ENCODE results near the gene CEP19.

The CEP19 gene

GRCh38 chr3:196711838-196712513 lies at the start of gene CEP19, which contains the start of gene PIGX (continued):
- TF ChIP-seq ZSCAN5A (tag by site-specific recombination; IDR thresholded peaks at IDR 0.05) (no peak), SALL2 (tag by site-specific recombination; IDR thresholded peaks at IDR 0.05; ENCODE audit: borderline replicate concordance) (no peak), GLIS1 (tag by site-specific recombination; IDR thresholded peaks at IDR 0.05) (peak; percentile 63), YY2 (tag by site-specific recombination; IDR thresholded peaks at IDR 0.05) (no peak), TCF7L2 (IDR thresholded peaks at IDR 0.05; ENCODE audit: borderline replicate concordance, low read depth, low read length) (no peak), ZNF184 (tag by site-specific recombination; IDR thresholded peaks at IDR 0.05) (no peak), REST (tag by site-specific recombination; IDR thresholded peaks at IDR 0.05) (no peak), FEZF1 (tag by site-specific recombination; IDR thresholded peaks at IDR 0.05) (no peak), ZNF354C (tag by site-specific recombination; IDR thresholded peaks at IDR 0.05; ENCODE audit: borderline replicate concordance, low read depth) (no peak), ZBTB8A (tag by site-specific recombination; IDR thresholded peaks at IDR 0.05) (peak; percentile 83), ZNF488 (tag by site-specific recombination; IDR thresholded peaks at IDR 0.05) (no peak), ZBTB48 (tag by site-specific recombination; IDR thresholded peaks at IDR 0.05) (no peak; the same call in 1 of the 2 replicates), GLIS2 (tag by site-specific recombination; IDR thresholded peaks at IDR 0.05) (peak; percentile 75), ZNF600 (tag by site-specific recombination; IDR thresholded peaks at IDR 0.05) (peak; percentile 52), ZNF692 (tag by site-specific recombination; IDR thresholded peaks at IDR 0.05) (no peak), ZNF449 (tag by site-specific recombination; IDR thresholded peaks at IDR 0.05) (no peak), ZNF792 (tag by site-specific recombination; IDR thresholded peaks at IDR 0.05) (no peak), ZFHX2 (tag by site-specific recombination; conservative IDR thresholded peaks at IDR 0.05) (peak; percentile 66), ZNF16 (tag by site-specific recombination; IDR thresholded peaks at IDR 0.05; ENCODE audit: low read depth) (no peak), ZNF221 (tag by site-specific recombination; IDR thresholded peaks at IDR 0.05; ENCODE audit: borderline replicate concordance) (no peak), ZNF837 (tag by site-specific recombination; IDR thresholded peaks at IDR 0.05) (no peak), ZBTB11 (tag by site-specific recombination; conservative IDR thresholded peaks at IDR 0.05; ENCODE audit: low read depth) (0 out of 2 replicates have a peak, but pooled peaks have one; percentile 26)

Data from HEK293 (cell line).